DND-41 (cell line): Measurements from ENCODE around the gene IL1R2.

Experiments
- CTCF ChIP-seq: IDR thresholded peaks from 2 replicates; pipeline ENCODE4 v1.5.1; 2012; ENCODE audit warnings: borderline replicate concordance, low read length, moderate library complexity, mild to moderate bottlenecking; ENCODE audit not compliant: poor library complexity, severe bottlenecking; ENCODE audit errors: extremely low read depth
- EZH2 ChIP-seq: IDR thresholded peaks from 3 replicates; pipeline ENCODE4 v1.6.1; 2012; ENCODE audit warnings: borderline replicate concordance, low read depth, mild to moderate bottlenecking, moderate library complexity, low read length, inconsistent platforms; ENCODE audit not compliant: severe bottlenecking

GRCh38 chr2:102033031-102033749 lies 41.4 kb downstream of the IL1R2 start:
- TF ChIP-seq CTCF (no peak), EZH2 (no peak)
